ENCODE data around the gene FADS2. TPM values are rescaled to one million over a fixed set of nuclear protein-coding genes. Genes with fewer than 3 reads are reported as not detected.

Gene FADS2
- total and polyA plus RNA-seq, 4 donors = 44.5 to 165 (median 78.8) TPM

GRCh38 chr11:61812736-61813411, 15.2 kb upstream of the FADS2 start:
- no peak for ATAC-seq (ENCODE audit: insufficient read depth, low FRiP score)
- peaks cover 8 to 35% (median 25%) of the 10 kb centered on the region in 4 donors for H3K36me3 ChIP-seq (ENCODE audit: control insufficient read depth in 4 of 4, insufficient read depth in 4 of 4, low read length in 4 of 4)
- H3K4me1 ChIP-seq (ENCODE audit: control insufficient read depth in 5 of 5, insufficient read depth in 5 of 5, low read length in 5 of 5) = peaks cover 0 to 14% (median 2%) of the 10 kb centered on the region in 5 donors
- TF ChIP-seq CTCF (IDR thresholded peaks at IDR 0.05; ENCODE audit: control extremely low read depth, extremely low read depth) = no peak
- 94 to 96% methylated on average over 4 of the region's 4 CpGs for WGBS, 2 donors
- DNase-seq = no peak
- H3K27me3 ChIP-seq (ENCODE audit: control insufficient read depth in 3 of 3, insufficient read depth in 3 of 3, low read length in 2 of 3) = no peaks in the 10 kb centered on the region
- H3K4me3 ChIP-seq = no peak overlapping the region
- no peak overlapping the region for H3K9ac ChIP-seq (ENCODE audit: insufficient read depth in 1 of 2, low read length in 2 of 2)
- H3K9me3 ChIP-seq (ENCODE audit: control insufficient read depth in 4 of 4, insufficient read depth in 3 of 4, low read length in 3 of 4) = no peaks in the 10 kb centered on the region
- H3K27ac ChIP-seq (ENCODE audit: low read depth in 1 of 2, low read length in 1 of 2) = no peak overlapping the region

- DNase-seq (peak in 2 of 3 donors; percentile 32 to 42), ATAC-seq (ENCODE audit: insufficient read depth, low FRiP score) (no peak)
- TF ChIP-seq CTCF (IDR thresholded peaks at IDR 0.05; ENCODE audit: control extremely low read depth, extremely low read depth) = no peak
- Histone ChIP-seq H3K27me3 (ENCODE audit: control insufficient read depth in 3 of 3, insufficient read depth in 3 of 3, low read length in 2 of 3) (no peaks in the 10 kb centered on the region), H3K36me3 (ENCODE audit: control insufficient read depth in 4 of 4, insufficient read depth in 4 of 4, low read length in 4 of 4) (peaks cover 7 to 34% (median 20%) of the 10 kb centered on the region in 4 donors), H3K4me3 (peak overlapping the region; percentile 35), H3K9me3 (ENCODE audit: control insufficient read depth in 4 of 4, insufficient read depth in 3 of 4, low read length in 3 of 4) (no peaks in the 10 kb centered on the region), H3K4me1 (ENCODE audit: control insufficient read depth in 5 of 5, insufficient read depth in 5 of 5, low read length in 5 of 5) (peaks cover 0 to 14% (median 2%) of the 10 kb centered on the region in 5 donors), H3K27ac (ENCODE audit: low read depth in 1 of 2, low read length in 1 of 2) (peak overlapping the region; percentile 96 to 98), H3K9ac (ENCODE audit: insufficient read depth in 1 of 2, low read length in 2 of 2) (peak overlapping the region in 1 of 2 donors; percentile 45)
- WGBS, 2 donors = 74 to 75% methylated on average over 16 of the region's 16 CpGs
Measured at GRCh38 chr11:61814247-61814957, 13.7 kb upstream of the FADS2 start.

GRCh38 chr11:61814958-61815789, 12.9 kb upstream of the FADS2 start:
- DNase-seq = peak; percentile 93 to 96 (median 95)
- no peak for TF ChIP-seq CTCF (IDR thresholded peaks at IDR 0.05; ENCODE audit: control extremely low read depth, extremely low read depth)
- Histone ChIP-seq H3K27ac (ENCODE audit: low read depth in 1 of 2, low read length in 1 of 2) (peak overlapping the region; percentile 96 to 98), H3K9ac (ENCODE audit: insufficient read depth in 1 of 2, low read length in 2 of 2) (peak overlapping the region; percentile 73 to 94), H3K36me3 (ENCODE audit: control insufficient read depth in 4 of 4, insufficient read depth in 4 of 4, low read length in 4 of 4) (peaks cover 3 to 26% (median 13%) of the 10 kb centered on the region in 4 donors), H3K27me3 (ENCODE audit: control insufficient read depth in 3 of 3, insufficient read depth in 3 of 3, low read length in 2 of 3) (no peaks in the 10 kb centered on the region), H3K9me3 (ENCODE audit: control insufficient read depth in 4 of 4, insufficient read depth in 3 of 4, low read length in 3 of 4) (no peaks in the 10 kb centered on the region), H3K4me1 (ENCODE audit: control insufficient read depth in 5 of 5, insufficient read depth in 5 of 5, low read length in 5 of 5) (peaks cover 0 to 14% (median 2%) of the 10 kb centered on the region in 5 donors), H3K4me3 (peak overlapping the region; percentile 69)
- WGBS, 2 donors = 0 to 1% methylated on average over 62 to 66 of the region's 66 CpGs
- peak; percentile 89 for ATAC-seq (ENCODE audit: insufficient read depth, low FRiP score)
